Measurements from ENCODE around the gene MUC21.
"Not testable (repeated sequence)": the region's sequence is repeated elsewhere in the genome, so short reads cannot be mapped to it uniquely, and the experiment has no call there.

The MUC21 gene

GRCh38 chr6:30990422-30991086, 7.0 kb downstream of the MUC21 start:
- DNase-seq (ENCODE audit: low spot score): no peak
- Histone ChIP-seq H3K4me3 (no peak overlapping the region), H3K27ac (no peak overlapping the region)
- no peak for TF ChIP-seq CTCF (IDR thresholded peaks at IDR 0.05)

GRCh38 chr6:30991891-30992290, 8.4 kb downstream of the MUC21 start:
- no peak for TF ChIP-seq CTCF (IDR thresholded peaks at IDR 0.05)
- DNase-seq (ENCODE audit: low spot score): no peak
- Histone ChIP-seq H3K4me3 (no peak overlapping the region), H3K27ac (no peak overlapping the region)

GRCh38 chr6:30997301-30997700, 13.8 kb downstream of the MUC21 start:
- Histone ChIP-seq H3K4me3 (no peak overlapping the region), H3K27ac (no peak overlapping the region)
- DNase-seq (ENCODE audit: low spot score): no peak
- TF ChIP-seq CTCF (IDR thresholded peaks at IDR 0.05): no peak

- DNase-seq (ENCODE audit: low spot score): no peak
- Histone ChIP-seq H3K4me3 (no peak overlapping the region), H3K27ac (no peak overlapping the region)
- no peak for TF ChIP-seq CTCF (IDR thresholded peaks at IDR 0.05)
Observed at GRCh38 chr6:30998785-30999184, 15.3 kb downstream of the MUC21 start.

- H3K4me3 ChIP-seq; DNase-seq (ENCODE audit: low spot score); H3K27ac ChIP-seq: not testable (repeated sequence)
Observed at GRCh38 chr6:31000067-31000860, 16.7 kb downstream of the MUC21 start.

- no peak for DNase-seq (ENCODE audit: low spot score)
- TF ChIP-seq CTCF (IDR thresholded peaks at IDR 0.05): no peak
- no peak overlapping the region for H3K4me3 ChIP-seq
- no peak overlapping the region for H3K27ac ChIP-seq
Observed at GRCh38 chr6:31001281-31001888, 17.9 kb downstream of the MUC21 start.

GRCh38 chr6:31002471-31002870, 19.0 kb downstream of the MUC21 start:
- DNase-seq (ENCODE audit: low spot score): no peak
- no peak overlapping the region for H3K27ac ChIP-seq
- no peak overlapping the region for H3K4me3 ChIP-seq
- no peak for TF ChIP-seq CTCF (IDR thresholded peaks at IDR 0.05)

Measured in coronary artery (tissue), 2 donors.